Suprapubic skin (tissue), 4 donors: ENCODE measurements around the gene ARHGAP30.

Experiments used
- EP300 ChIP-seq: sonication (generic); formaldehyde crosslinking; IDR thresholded peaks from one replicate; pipeline ENCODE4 v1.6.1; 2017; ENCODE audit warnings: antibody characterized with exemption
- POLR2A ChIP-seq, 2 donors: fragments of 450-650 bp; IDR thresholded peaks; one replicate each; pipeline ENCODE4 v1.6.1; 2017; ENCODE audit warnings: antibody characterized with exemption in 2 of 2, mild to moderate bottlenecking in 2 of 2, moderate library complexity in 2 of 2
- POLR2AphosphoS5 ChIP-seq, 3 donors: sonication (generic); formaldehyde crosslinking; IDR thresholded peaks; one replicate each; pipeline ENCODE4 v1.6.1; 2017; ENCODE audit warnings: antibody characterized with exemption in 3 of 3
- TF ChIP-seq, protein P1 (sequence below), 2 donors: fragments of 200-600 bp in 1 of 2; fragments of 450-650 bp in 1 of 2; sonication (generic) in 1 of 2; IDR thresholded peaks; one replicate each; pipeline ENCODE4 v1.5.1; 2016 to 2019; ENCODE audit warnings: antibody characterized with exemption in 2 of 2, mild to moderate bottlenecking in 1 of 2, moderate library complexity in 1 of 2

DNA sequence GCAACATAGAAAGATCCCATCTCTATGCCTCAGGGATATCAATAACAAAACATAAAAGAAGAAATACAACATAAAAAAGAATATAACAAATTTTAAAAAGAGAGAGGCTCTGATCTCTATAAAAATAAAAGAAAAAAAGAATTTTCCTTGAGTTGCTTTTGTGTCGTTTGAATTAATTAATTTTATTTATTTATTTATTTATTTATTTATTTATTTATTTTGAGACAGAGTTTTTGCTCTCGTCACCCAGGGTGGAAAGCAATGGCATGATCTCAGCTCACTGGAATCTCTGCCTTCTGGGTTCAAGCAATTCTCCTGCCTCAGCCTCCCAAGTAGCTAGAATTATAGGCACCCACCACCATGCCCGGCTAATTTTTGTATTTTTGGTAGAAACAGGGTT lies 57.3 kb downstream of the ARHGAP30 start:
- TF ChIP-seq, protein P1, sequence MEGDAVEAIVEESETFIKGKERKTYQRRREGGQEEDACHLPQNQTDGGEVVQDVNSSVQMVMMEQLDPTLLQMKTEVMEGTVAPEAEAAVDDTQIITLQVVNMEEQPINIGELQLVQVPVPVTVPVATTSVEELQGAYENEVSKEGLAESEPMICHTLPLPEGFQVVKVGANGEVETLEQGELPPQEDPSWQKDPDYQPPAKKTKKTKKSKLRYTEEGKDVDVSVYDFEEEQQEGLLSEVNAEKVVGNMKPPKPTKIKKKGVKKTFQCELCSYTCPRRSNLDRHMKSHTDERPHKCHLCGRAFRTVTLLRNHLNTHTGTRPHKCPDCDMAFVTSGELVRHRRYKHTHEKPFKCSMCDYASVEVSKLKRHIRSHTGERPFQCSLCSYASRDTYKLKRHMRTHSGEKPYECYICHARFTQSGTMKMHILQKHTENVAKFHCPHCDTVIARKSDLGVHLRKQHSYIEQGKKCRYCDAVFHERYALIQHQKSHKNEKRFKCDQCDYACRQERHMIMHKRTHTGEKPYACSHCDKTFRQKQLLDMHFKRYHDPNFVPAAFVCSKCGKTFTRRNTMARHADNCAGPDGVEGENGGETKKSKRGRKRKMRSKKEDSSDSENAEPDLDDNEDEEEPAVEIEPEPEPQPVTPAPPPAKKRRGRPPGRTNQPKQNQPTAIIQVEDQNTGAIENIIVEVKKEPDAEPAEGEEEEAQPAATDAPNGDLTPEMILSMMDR (IDR thresholded peaks at IDR 0.05) = no peak
- TF ChIP-seq POLR2A (IDR thresholded peaks at IDR 0.05) = no peak
- TF ChIP-seq EP300 = no peak
- no peak for TF ChIP-seq POLR2AphosphoS5 (IDR thresholded peaks at IDR 0.05)
